Breast epithelium (tissue), 4 donors: ENCODE data around the gene KRT7. TPM values are rescaled to one million over a fixed set of nuclear protein-coding genes. Genes with fewer than 3 reads are reported as not detected.
"Not testable (repeated sequence)": the region's sequence is repeated elsewhere in the genome, so short reads cannot be mapped to it uniquely, and the experiment has no call there.

ENCODE experiments used
- DNase-seq, 2 donors: peaks; one replicate each; pipeline ENCODE4 v3.0.0-alpha.2; 2019; ENCODE audit warnings: low spot score in 2 of 2
- H3K27ac ChIP-seq, 2 donors: fragments of 200-600 bp; sonication (generic) in 1 of 2; one replicate each; pipeline ENCODE4 v1.5.1; 2016 to 2019; ENCODE audit warnings: mild to moderate bottlenecking in 1 of 2
- H3K27me3 ChIP-seq, 2 donors: fragments of 200-600 bp; sonication (generic) in 1 of 2; one replicate each; pipeline versions ENCODE4 v1.5.1 to v1.6.0; 2017 to 2019; ENCODE audit warnings: control low read depth in 1 of 2, mild to moderate bottlenecking in 1 of 2
- H3K36me3 ChIP-seq: fragments of 200-600 bp; one replicate; pipeline ENCODE4 v1.5.1; 2019
- H3K4me1 ChIP-seq, 2 donors: fragments of 200-600 bp; sonication (generic); one replicate each; pipeline ENCODE4 v1.5.1; 2016 to 2019; ENCODE audit warnings: control low read depth in 1 of 2
- H3K4me3 ChIP-seq, 3 donors: fragments of 200-600 bp; sonication (generic); 1 replicate in 2 of 3; 2 replicates in 1 of 3; pipeline ENCODE4 v1.5.1; 2016 to 2019; ENCODE audit warnings: mild to moderate bottlenecking in 3 of 3, moderate library complexity in 2 of 3
- H3K9me3 ChIP-seq, 2 donors: fragments of 200-600 bp; sonication (generic) in 1 of 2; one replicate each; pipeline ENCODE4 v1.5.1; 2016 to 2019; ENCODE audit warnings: control low read depth in 1 of 2
- CTCF ChIP-seq, 3 donors: fragments of 450-650 bp; IDR thresholded peaks; one replicate each; pipeline ENCODE4 v1.5.1; 2016 to 2017; ENCODE audit warnings: antibody characterized with exemption in 3 of 3, mild to moderate bottlenecking in 3 of 3, moderate library complexity in 3 of 3
- POLR2A ChIP-seq: fragments of 450-650 bp; IDR thresholded peaks from one replicate; pipeline ENCODE4 v1.6.1; 2016; ENCODE audit warnings: antibody characterized with exemption, mild to moderate bottlenecking, moderate library complexity
- POLR2AphosphoS5 ChIP-seq, 3 donors: sonication (generic); formaldehyde crosslinking; IDR thresholded peaks; one replicate each; pipeline ENCODE4 v1.6.1; 2017; ENCODE audit warnings: antibody characterized with exemption in 3 of 3
- intact Hi-C: fragments of 100-400 bp; cut with DNase I; formaldehyde crosslinking; loops from one replicate; pipeline ENCODE4 v1.15.1; 2023; ENCODE audit warnings: low total_unique reads
- total RNA-seq, 3 donors: library from RNA; depleted of rRNA; stranded (reverse); fragments of >200 nt; gene quantifications; one replicate each; pipeline ENCODE4 v1.1.0, GENCODE V29; 2016

The KRT7 gene
- total RNA-seq, 3 donors from 2014 or later = 4.2 to 1,051 (median 358) TPM

- no peaks in the 10 kb centered on the region for H3K9me3 ChIP-seq
- peak in 1 of 2 donors; percentile 32 for DNase-seq
- peak overlapping the region; percentile 97 to 98 for H3K27ac ChIP-seq
- H3K27me3 ChIP-seq = no peaks in the 10 kb centered on the region
- no peak overlapping the region for H3K4me3 ChIP-seq
- H3K4me1 ChIP-seq = peaks cover 3 to 39% of the 10 kb centered on the region in 2 donors
- intact Hi-C loops = no loop called here
- TF ChIP-seq POLR2AphosphoS5 (IDR thresholded peaks at IDR 0.05) (no peak), POLR2A (no peak), CTCF (IDR thresholded peaks at IDR 0.05) (no peak)
- H3K36me3 ChIP-seq = no peaks in the 10 kb centered on the region
Measured at GRCh38 chr12:52249511-52250047, 16.5 kb downstream of the KRT7 start.

GRCh38 chr12:52250048-52250990 lies 17.3 kb downstream of the KRT7 start:
- Histone ChIP-seq H3K4me3 (no peak overlapping the region), H3K27ac (peak overlapping the region; percentile 97 to 98), H3K4me1 (peaks cover 0 to 33% of the 10 kb centered on the region in 2 donors), H3K36me3 (no peaks in the 10 kb centered on the region), H3K27me3 (no peaks in the 10 kb centered on the region), H3K9me3 (no peaks in the 10 kb centered on the region)
- DNase-seq = no peak
- TF ChIP-seq CTCF (IDR thresholded peaks at IDR 0.05) (no peak), POLR2AphosphoS5 (IDR thresholded peaks at IDR 0.05) (peak in 1 of 3 donors; percentile 5)
- intact Hi-C loops = no loop called here

DNA sequence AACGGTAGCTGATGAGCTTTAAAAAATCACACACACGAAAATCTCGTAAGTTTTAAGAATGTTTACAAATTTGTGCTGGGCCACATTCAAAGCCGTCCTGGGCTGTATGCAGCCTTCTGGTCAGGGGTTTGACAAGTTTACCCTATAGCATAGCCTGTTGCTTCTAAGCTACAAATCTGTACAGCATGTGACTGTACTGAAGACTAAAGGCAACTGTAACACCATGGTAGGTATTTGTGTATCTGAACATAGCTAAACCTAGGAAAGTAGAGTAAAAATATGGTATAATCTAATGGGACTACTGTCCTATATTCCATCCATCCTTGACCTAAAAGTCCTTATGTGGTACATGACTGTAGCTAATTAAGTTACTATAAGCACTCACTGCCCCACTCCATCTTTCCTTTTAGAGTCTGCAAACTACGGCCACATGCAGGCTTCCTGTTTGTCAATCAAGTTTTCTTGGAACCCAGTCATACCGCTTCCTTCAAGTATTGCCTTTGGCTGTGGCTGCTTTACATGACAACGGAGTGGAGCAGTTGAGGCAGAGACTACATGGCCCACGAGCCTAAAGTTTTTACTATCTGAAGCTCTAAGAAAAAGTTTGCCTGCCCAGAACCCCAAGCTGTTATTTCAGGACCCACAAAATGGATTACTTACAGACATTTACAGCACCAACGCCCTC lies 18.5 kb downstream of the KRT7 start:
- Histone ChIP-seq H3K27ac (peak overlapping the region; percentile 25 to 98), H3K27me3 (no peaks in the 10 kb centered on the region), H3K4me1 (peaks cover 0 to 23% of the 10 kb centered on the region in 2 donors), H3K36me3 (no peaks in the 10 kb centered on the region), H3K9me3 (no peaks in the 10 kb centered on the region), H3K4me3 (no peak overlapping the region)
- intact Hi-C loops = no loop called here
- TF ChIP-seq POLR2A (no peak), POLR2AphosphoS5 (IDR thresholded peaks at IDR 0.05) (no peak), CTCF (IDR thresholded peaks at IDR 0.05) (no peak)
- no peak for DNase-seq

DNA sequence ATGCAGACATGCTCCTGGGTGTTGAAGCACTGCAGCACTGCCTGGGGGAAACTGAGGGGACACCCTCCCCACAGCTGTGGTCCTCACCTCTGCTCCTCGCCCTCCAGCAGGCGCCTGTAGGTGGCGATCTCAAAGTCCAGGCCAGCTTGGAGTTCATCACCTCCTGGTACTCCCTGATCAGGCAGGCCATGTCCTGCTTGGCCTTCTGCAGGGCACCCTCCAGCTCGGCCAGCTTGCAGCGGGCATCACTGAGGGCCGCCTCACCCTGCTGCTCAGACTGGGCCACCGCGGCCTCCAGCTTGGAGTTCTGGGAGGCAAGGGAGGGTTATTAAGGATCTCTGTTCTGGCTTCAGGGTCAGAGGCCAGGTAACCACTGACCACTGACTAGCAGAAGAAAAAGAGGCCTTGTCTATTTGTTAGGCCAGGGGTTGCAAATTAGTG lies 19.2 kb downstream of the KRT7 start:
- H3K4me3 ChIP-seq, intact Hi-C loops, H3K36me3 ChIP-seq, H3K27me3 ChIP-seq, H3K9me3 ChIP-seq, DNase-seq: not testable (repeated sequence)
- Histone ChIP-seq H3K27ac (peak overlapping the region; percentile 25 to 98), H3K4me1 (peaks cover 0 to 16% of the 10 kb centered on the region in 2 donors)
- peak in 1 of 3 donors; percentile 7 for TF ChIP-seq CTCF (IDR thresholded peaks at IDR 0.05)
